ENCODE data around the gene UBE2D2. TPM values are rescaled to one million over a fixed set of nuclear protein-coding genes. Genes with fewer than 3 reads are reported as not detected.

The UBE2D2 gene
- total RNA-seq (2014; rRNA removed; shearing (Covaris generic)) = 53.1 and 81.2 TPM in 2 replicates

GRCh38 chr5:139560752-139561654 lies at the start of gene UBE2D2:
Gene UBE2D2 (plus strand): TSS chr5:139561339. CDS start chr5:139561792, 453 bp downstream.

GRCh38 chr5:139648205-139649081 lies 87.3 kb downstream of the UBE2D2 start, which contains the start of gene CXXC5:
Gene CXXC5 (plus strand): TSS chr5:139648349. CDS start chr5:139680524, 32,175 bp downstream.

Small RNA genes lying within 50 kb of the gene (small RNA-seq; reads per million reads assigned to genes)
- gene RF00019 = not detected

Other genes starting within 250 kb of the UBE2D2 start
- 87.0 and 92.3 TPM in 2 replicates for gene PAIP2, start 219.5 kb upstream of the UBE2D2 start, total RNA-seq (2014; rRNA removed; shearing (Covaris generic))
- gene SLC23A1, start 178.0 kb upstream of the UBE2D2 start, total RNA-seq (2014; rRNA removed; shearing (Covaris generic)) = not detected in 2 replicates
- gene MZB1, start 171.4 kb upstream of the UBE2D2 start, total RNA-seq (2014; rRNA removed; shearing (Covaris generic)) = 1.4 TPM in 1 of 2 replicates, not detected in the other
- 0.79 and 1.1 TPM in 2 replicates for gene PROB1, start 166.2 kb upstream of the UBE2D2 start, total RNA-seq (2014; rRNA removed; shearing (Covaris generic))
- 13.7 and 18.1 TPM in 2 replicates for gene SPATA24, start 157.2 kb upstream of the UBE2D2 start, total RNA-seq (2014; rRNA removed; shearing (Covaris generic))
- 3.9 and 4.4 TPM in 2 replicates for gene DNAJC18, start 121.8 kb upstream of the UBE2D2 start, total RNA-seq (2014; rRNA removed; shearing (Covaris generic))
- gene ECSCR, start 98.6 kb upstream of the UBE2D2 start, total RNA-seq (2014; rRNA removed; shearing (Covaris generic)) = 1.2 TPM in 1 of 2 replicates, not detected in the other
- not detected in 2 replicates for gene SMIM33, start 90.3 kb upstream of the UBE2D2 start, total RNA-seq (2014; rRNA removed; shearing (Covaris generic))
- 26.6 and 32.8 TPM in 2 replicates for gene STING1, start 78.6 kb upstream of the UBE2D2 start, total RNA-seq (2014; rRNA removed; shearing (Covaris generic))
- 40.5 and 57.8 TPM in 2 replicates for gene CXXC5, start 87.0 kb downstream of the UBE2D2 start, total RNA-seq (2014; rRNA removed; shearing (Covaris generic))
- not detected in 2 replicates for gene PSD2, start 234.5 kb downstream of the UBE2D2 start, total RNA-seq (2014; rRNA removed; shearing (Covaris generic))

Measured in A375 (cell line).